Activated B cell treated with CpG ODN at 0.5 μM for 24 hours (primary cell): ENCODE results near the gene SAC3D1. TPM values are rescaled to one million over a fixed set of nuclear protein-coding genes. Genes with fewer than 3 reads are reported as not detected.
"Not testable (repeated sequence)": the region's sequence is repeated elsewhere in the genome, so short reads cannot be mapped to it uniquely, and the experiment has no call there.

ENCODE experiments used
- ATAC-seq: fragments of 200-7000 bp; cut with Tn5 transposase; one replicate; pipeline ENCODE4 v1.10.0; 2021; ENCODE audit warnings: low read depth, mild to moderate bottlenecking, moderate library complexity
- CTCF ChIA-PET: fragments of 350-600 bp; sonication (Branson Sonifier 250); formaldehyde crosslinking; loops from one replicate; lab custom pipeline; 2021; ENCODE audit warnings: antibody characterized with exemption; lab: Charles Lee
- POLR2A ChIA-PET: fragments of 350-600 bp; sonication (Branson Sonifier 250); formaldehyde crosslinking; loops from one replicate; lab custom pipeline; 2021; ENCODE audit warnings: antibody characterized with exemption; lab: Charles Lee
- DNase-seq: peaks from one replicate; pipeline ENCODE4 v3.0.0; 2022
- H3K27ac Mint-ChIP-seq: one replicate; pipeline ENCODE4 v1.8.0; 2020; ENCODE audit warnings: mixed read lengths
- H3K27me3 Mint-ChIP-seq: one replicate; pipeline ENCODE4 v1.8.0; 2021; ENCODE audit warnings: mixed read lengths
- H3K36me3 Mint-ChIP-seq: one replicate; pipeline ENCODE4 v1.8.0; 2021; ENCODE audit warnings: low read depth, mixed read lengths
- H3K4me1 Mint-ChIP-seq: one replicate; pipeline ENCODE4 v1.8.0; 2021; ENCODE audit warnings: mixed read lengths
- H3K4me3 Mint-ChIP-seq: one replicate; pipeline ENCODE4 v1.8.0; 2020; ENCODE audit warnings: mild to moderate bottlenecking, mixed read lengths
- H3K9me3 Mint-ChIP-seq: one replicate; pipeline ENCODE4 v1.8.0; 2020; ENCODE audit warnings: mixed read lengths
- intact Hi-C: fragments of 100-400 bp; cut with micrococcal nuclease; formaldehyde crosslinking; loops from one replicate; pipeline ENCODE4 v1.15.1; 2024
- total RNA-seq: library from RNA; stranded (reverse); gene quantifications from 2 replicates; pipeline ENCODE4 v1.2.3, GENCODE V29; 2022
- TF ChIP-seq, protein P1 (sequence below): fragments of 200-600 bp; IDR thresholded peaks from one replicate; pipeline ENCODE4 v1.8.0; 2022; ENCODE audit warnings: antibody characterized with exemption, mild to moderate bottlenecking

SAC3D1 gene
- total RNA-seq, 1 donor from 2014 or later: 3.8 TPM

DNA sequence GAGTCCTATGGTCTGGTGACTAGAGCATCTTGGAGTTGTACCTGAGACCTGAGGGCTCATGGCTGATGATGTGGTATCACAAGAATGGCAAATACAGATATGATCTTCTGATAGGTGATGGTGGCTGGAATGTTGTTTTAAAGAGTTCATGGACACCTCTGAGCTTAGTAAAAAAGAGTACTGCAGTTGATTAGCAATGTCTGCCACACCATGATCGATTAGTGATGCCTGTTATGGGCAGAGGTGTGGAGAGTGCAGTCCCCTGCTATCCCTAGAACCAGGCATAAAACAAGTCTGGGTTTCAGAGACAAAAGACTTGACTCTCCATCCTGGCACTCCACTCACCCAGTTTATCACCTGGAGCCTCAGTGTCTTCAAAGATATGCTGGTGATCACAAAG lies 42.9 kb upstream of the SAC3D1 start:
- peaks cover 19% of the 10 kb centered on the region for H3K4me1 Mint-ChIP-seq
- intact Hi-C loops: no loop called here
- no peaks in the 10 kb centered on the region for H3K9me3 Mint-ChIP-seq
- DNase-seq: no peak
- H3K27ac Mint-ChIP-seq: peak overlapping the region; percentile 3
- ChIA-PET POLR2A (no interaction called here), CTCF (interaction anchor here (3.8 kb wide), 1 partner anchor 16 kb away, joined by 12 read pairs; the partner anchor contains the start of gene ARL2)
- H3K36me3 Mint-ChIP-seq: no peaks in the 10 kb centered on the region
- ATAC-seq: no peak
- TF ChIP-seq, protein P1, sequence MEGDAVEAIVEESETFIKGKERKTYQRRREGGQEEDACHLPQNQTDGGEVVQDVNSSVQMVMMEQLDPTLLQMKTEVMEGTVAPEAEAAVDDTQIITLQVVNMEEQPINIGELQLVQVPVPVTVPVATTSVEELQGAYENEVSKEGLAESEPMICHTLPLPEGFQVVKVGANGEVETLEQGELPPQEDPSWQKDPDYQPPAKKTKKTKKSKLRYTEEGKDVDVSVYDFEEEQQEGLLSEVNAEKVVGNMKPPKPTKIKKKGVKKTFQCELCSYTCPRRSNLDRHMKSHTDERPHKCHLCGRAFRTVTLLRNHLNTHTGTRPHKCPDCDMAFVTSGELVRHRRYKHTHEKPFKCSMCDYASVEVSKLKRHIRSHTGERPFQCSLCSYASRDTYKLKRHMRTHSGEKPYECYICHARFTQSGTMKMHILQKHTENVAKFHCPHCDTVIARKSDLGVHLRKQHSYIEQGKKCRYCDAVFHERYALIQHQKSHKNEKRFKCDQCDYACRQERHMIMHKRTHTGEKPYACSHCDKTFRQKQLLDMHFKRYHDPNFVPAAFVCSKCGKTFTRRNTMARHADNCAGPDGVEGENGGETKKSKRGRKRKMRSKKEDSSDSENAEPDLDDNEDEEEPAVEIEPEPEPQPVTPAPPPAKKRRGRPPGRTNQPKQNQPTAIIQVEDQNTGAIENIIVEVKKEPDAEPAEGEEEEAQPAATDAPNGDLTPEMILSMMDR: no peak
- H3K4me3 Mint-ChIP-seq: no peak overlapping the region
- no peaks in the 10 kb centered on the region for H3K27me3 Mint-ChIP-seq

DNA sequence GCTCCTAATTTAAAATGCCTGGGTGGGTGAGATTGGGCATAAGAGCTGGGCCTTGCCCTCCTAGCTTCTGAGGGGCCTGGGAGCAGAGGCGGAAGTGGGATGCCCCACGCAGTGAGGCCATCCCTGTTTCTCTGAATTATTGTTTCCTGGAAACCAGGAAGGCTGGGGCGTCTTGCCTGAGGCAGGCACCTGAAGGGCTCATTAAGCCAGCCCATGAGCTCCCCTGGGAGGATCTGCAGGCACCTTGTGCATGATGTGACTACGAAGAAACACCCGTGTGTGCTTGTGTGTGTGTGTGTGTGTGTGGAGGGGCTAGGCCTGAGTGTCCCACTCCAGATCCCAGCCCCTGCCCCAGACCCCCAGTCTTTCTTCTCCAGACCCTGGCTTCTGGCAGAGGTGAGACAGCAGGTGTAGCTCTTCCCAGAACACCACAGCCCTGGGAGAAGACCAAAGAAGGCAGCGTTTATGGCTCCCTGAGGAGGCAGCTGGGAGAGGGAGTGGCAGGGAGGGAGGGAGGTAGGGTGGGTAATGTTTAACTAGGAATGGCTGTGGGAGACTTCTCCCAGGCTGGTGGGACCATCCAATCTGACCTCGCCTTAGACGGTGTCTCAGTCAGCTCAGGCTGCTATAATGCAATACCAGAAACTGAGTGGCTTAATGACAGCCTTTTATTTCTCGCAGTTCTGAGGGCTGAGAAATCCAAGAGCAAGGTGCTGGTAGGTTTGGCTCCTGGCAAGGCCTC lies 42.1 kb upstream of the SAC3D1 start:
- peaks cover 19% of the 10 kb centered on the region for H3K4me1 Mint-ChIP-seq
- no peak overlapping the region for H3K27ac Mint-ChIP-seq
- no peak for ATAC-seq
- H3K9me3 Mint-ChIP-seq: no peaks in the 10 kb centered on the region
- H3K36me3 Mint-ChIP-seq: no peaks in the 10 kb centered on the region
- TF ChIP-seq, protein P1: no peak
- H3K4me3 Mint-ChIP-seq: no peak overlapping the region
- no peaks in the 10 kb centered on the region for H3K27me3 Mint-ChIP-seq
- ChIA-PET POLR2A (no interaction called here), CTCF (interaction anchor here (1.3 kb wide), 1 partner anchor 14 kb away, joined by 4 read pairs; no protein-coding TSS in a partner anchor)
- intact Hi-C loops: no loop called here
- no peak for DNase-seq

- Mint-ChIP-seq H3K27ac (no peak overlapping the region), H3K36me3 (no peaks in the 10 kb centered on the region), H3K4me1 (peaks cover 19% of the 10 kb centered on the region), H3K9me3 (no peaks in the 10 kb centered on the region), H3K4me3 (no peak overlapping the region), H3K27me3 (no peaks in the 10 kb centered on the region)
- intact Hi-C loops: no loop called here
- CTCF ChIA-PET: interaction anchor here (1.3 kb wide), 1 partner anchor 13 kb away, joined by 4 read pairs; no protein-coding TSS in a partner anchor
- POLR2A ChIA-PET: interaction anchor here (0.6 kb wide), 1 partner anchor 9 kb away, joined by 11 read pairs; no protein-coding TSS in a partner anchor
- DNase-seq (no peak), ATAC-seq (no peak)
- TF ChIP-seq, protein P1: no peak
These were observed 41.5 kb upstream of the SAC3D1 start for GRCh38 chr11:64999478-64999877.

- peaks cover 7% of the 10 kb centered on the region for H3K4me1 Mint-ChIP-seq
- no peaks in the 10 kb centered on the region for H3K9me3 Mint-ChIP-seq
- no peak for ATAC-seq
- H3K27me3 Mint-ChIP-seq: no peaks in the 10 kb centered on the region
- POLR2A ChIA-PET: no interaction called here
- intact Hi-C loops: no loop called here
- TF ChIP-seq, protein P1: no peak
- no peak overlapping the region for H3K27ac Mint-ChIP-seq
- H3K36me3 Mint-ChIP-seq: no peaks in the 10 kb centered on the region
- DNase-seq: no peak
- CTCF ChIA-PET: no interaction called here
- H3K4me3 Mint-ChIP-seq: no peak overlapping the region
These were observed 38.3 kb upstream of the SAC3D1 start for GRCh38 chr11:65002706-65003105.

DNA sequence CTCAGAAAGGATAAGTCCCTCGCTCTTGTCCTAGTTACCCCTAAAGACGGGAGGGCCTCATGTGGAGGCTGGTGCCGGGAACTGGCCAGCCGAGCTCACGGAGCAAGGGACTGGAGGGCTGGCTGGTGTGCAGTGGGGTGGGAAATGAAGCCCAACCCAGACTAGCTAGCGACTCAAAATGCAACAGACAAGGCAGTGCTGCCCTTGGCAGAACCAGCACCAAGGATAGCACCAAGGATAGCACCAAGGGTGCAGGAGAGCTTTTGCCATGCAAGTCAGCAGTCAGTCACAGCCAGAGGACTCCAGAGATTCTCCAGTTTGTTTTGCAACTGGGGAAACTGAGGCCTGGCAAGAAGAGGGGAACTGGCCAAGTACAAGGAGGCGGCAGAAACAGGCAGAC lies 37.7 kb upstream of the SAC3D1 start:
- DNase-seq (no peak), ATAC-seq (no peak)
- H3K27ac Mint-ChIP-seq: no peak overlapping the region
- H3K4me3 Mint-ChIP-seq: no peak overlapping the region
- intact Hi-C loops: no loop called here
- CTCF ChIA-PET: no interaction called here
- no peaks in the 10 kb centered on the region for H3K36me3 Mint-ChIP-seq
- H3K9me3 Mint-ChIP-seq: no peaks in the 10 kb centered on the region
- POLR2A ChIA-PET: no interaction called here
- peaks cover 4% of the 10 kb centered on the region for H3K4me1 Mint-ChIP-seq
- H3K27me3 Mint-ChIP-seq: no peaks in the 10 kb centered on the region
- TF ChIP-seq, protein P1: no peak

- H3K4me1 Mint-ChIP-seq, H3K36me3 Mint-ChIP-seq, POLR2A ChIA-PET, DNase-seq, H3K27ac Mint-ChIP-seq, CTCF ChIA-PET, H3K27me3 Mint-ChIP-seq, intact Hi-C loops, H3K4me3 Mint-ChIP-seq, H3K9me3 Mint-ChIP-seq, ATAC-seq: not testable (repeated sequence)
These were observed 37.0 kb upstream of the SAC3D1 start for GRCh38 chr11:65003968-65004367.
